Measurements from ENCODE around the gene MLIP.

GRCh38 chr6:54291738-54292137 lies 180.5 kb downstream of the MLIP start:
- TF ChIP-seq, protein P1, sequence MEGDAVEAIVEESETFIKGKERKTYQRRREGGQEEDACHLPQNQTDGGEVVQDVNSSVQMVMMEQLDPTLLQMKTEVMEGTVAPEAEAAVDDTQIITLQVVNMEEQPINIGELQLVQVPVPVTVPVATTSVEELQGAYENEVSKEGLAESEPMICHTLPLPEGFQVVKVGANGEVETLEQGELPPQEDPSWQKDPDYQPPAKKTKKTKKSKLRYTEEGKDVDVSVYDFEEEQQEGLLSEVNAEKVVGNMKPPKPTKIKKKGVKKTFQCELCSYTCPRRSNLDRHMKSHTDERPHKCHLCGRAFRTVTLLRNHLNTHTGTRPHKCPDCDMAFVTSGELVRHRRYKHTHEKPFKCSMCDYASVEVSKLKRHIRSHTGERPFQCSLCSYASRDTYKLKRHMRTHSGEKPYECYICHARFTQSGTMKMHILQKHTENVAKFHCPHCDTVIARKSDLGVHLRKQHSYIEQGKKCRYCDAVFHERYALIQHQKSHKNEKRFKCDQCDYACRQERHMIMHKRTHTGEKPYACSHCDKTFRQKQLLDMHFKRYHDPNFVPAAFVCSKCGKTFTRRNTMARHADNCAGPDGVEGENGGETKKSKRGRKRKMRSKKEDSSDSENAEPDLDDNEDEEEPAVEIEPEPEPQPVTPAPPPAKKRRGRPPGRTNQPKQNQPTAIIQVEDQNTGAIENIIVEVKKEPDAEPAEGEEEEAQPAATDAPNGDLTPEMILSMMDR (IDR thresholded peaks at IDR 0.05): no peak
- no peak for TF ChIP-seq POLR2A (IDR thresholded peaks at IDR 0.05)
- no peak for TF ChIP-seq EP300 (IDR thresholded peaks at IDR 0.05)
